K562 (cell line): ENCODE data around the gene VPS13C. TPM values are rescaled to one million over a fixed set of nuclear protein-coding genes. Genes with fewer than 3 reads are reported as not detected.

Source experiments
- ATAC-seq: fragments of 200-7000 bp; cut with Tn5 transposase; 3 replicates; pipeline ENCODE4 v1.9.1; 2020; ENCODE audit warnings: moderate library complexity
- BruUV-seq: library from RNA; stranded (reverse); fragments of 400-500 nt; replicated peaks from 2 replicates; lab custom pipeline; 2021; lab: Mats Ljungman, UMichigan
- CTCF ChIA-PET: fragments of 300-600 bp; formaldehyde crosslinking; extraction: SDS; loops from one replicate; lab custom pipeline; 2021; ENCODE audit warnings: low intra/inter-chr PET ratio; lab: Yijun Ruan, JAX
- POLR2A ChIA-PET: fragments of 300-600, 350-650 bp; sonication (Branson Sonifier 250); formaldehyde crosslinking; extraction: SDS; loops from one replicate; lab custom pipeline; 2021; ENCODE audit warnings: antibody characterized with exemption, inconsistent platforms; lab: Yijun Ruan, JAX
- DNase-seq, 4 experiments: peaks; one replicate each; pipeline versions ENCODE4 v3.0.0 to v3.0.0-alpha.2; 2011 to 2018; ENCODE audit warnings: low spot score in 3 of 4, mixed read lengths in 3 of 4; ENCODE audit errors: extremely low read depth in 1 of 4
- FAIRE-seq: peaks from 2 replicates; lab custom pipeline; 2011; peaks lifted over from hg19 to GRCh38; lab: Jason Lieb, UNC
- H2AFZ ChIP-seq: 2 replicates; pipeline ENCODE4 v1.6.0; 2011; ENCODE audit warnings: low read depth, low read length, control low read depth, inconsistent platforms
- H3K27ac ChIP-seq: fragments of 200-600 bp; 3 replicates; pipeline ENCODE4 v1.8.0; 2011; ENCODE audit warnings: low read depth, mild to moderate bottlenecking, control low read depth, inconsistent platforms, low read length, moderate library complexity, mixed read lengths; ENCODE audit errors: extremely low read depth
- H3K27me3 ChIP-seq, 2 experiments: fragments of 300-600 bp in 1 of 2; 2 replicates in 1 of 2; 3 replicates in 1 of 2; pipeline versions ENCODE4 v1.6.0 to v1.8.0; 2011; ENCODE audit warnings: inconsistent platforms in 2 of 2, low read length in 2 of 2, mild to moderate bottlenecking in 1 of 2, mixed read lengths in 1 of 2, moderate library complexity in 1 of 2; ENCODE audit not compliant: control insufficient read depth in 2 of 2, insufficient read depth in 2 of 2
- H3K36me3 ChIP-seq: fragments of 300-600 bp; 3 replicates; pipeline ENCODE4 v1.8.0; 2011; ENCODE audit warnings: mild to moderate bottlenecking, low read length, inconsistent platforms; ENCODE audit not compliant: control insufficient read depth, insufficient read depth
- H3K4me1 ChIP-seq, 2 experiments: fragments of 200-600 bp in 1 of 2; replicated peaks in 1 of 2; 2 replicates in 1 of 2; 3 replicates in 1 of 2; pipeline versions ENCODE4 v1.5.1 to v1.8.0; 2011; ENCODE audit warnings: inconsistent platforms in 2 of 2, low read length in 2 of 2, mild to moderate bottlenecking in 1 of 2, mixed read lengths in 1 of 2, moderate library complexity in 1 of 2; ENCODE audit not compliant: control insufficient read depth in 2 of 2, insufficient read depth in 2 of 2
- H3K4me2 ChIP-seq: 2 replicates; pipeline ENCODE4 v1.6.1; 2011; ENCODE audit warnings: low read length, control low read depth, inconsistent platforms, mixed read lengths; ENCODE audit not compliant: insufficient read depth
- H3K4me3 ChIP-seq: fragments of 200-600 bp; sonication (generic), shearing (Covaris generic); 2 replicates; pipeline ENCODE4 v1.5.1; 2016; ENCODE audit warnings: control low read depth, inconsistent platforms
- H3K79me2 ChIP-seq: fragments of 200-600 bp; 3 replicates; pipeline ENCODE4 v1.8.0; 2011; ENCODE audit warnings: low read length, inconsistent platforms; ENCODE audit not compliant: control insufficient read depth, insufficient read depth
- H3K9ac ChIP-seq, 2 experiments: 2 replicates each; pipeline versions ENCODE4 v1.6.0 to v1.6.1; 2011; ENCODE audit warnings: low read depth in 2 of 2, low read length in 2 of 2, control low read depth in 1 of 2, inconsistent platforms in 1 of 2, mild to moderate bottlenecking in 1 of 2, mixed read lengths in 1 of 2; ENCODE audit not compliant: insufficient read depth in 1 of 2
- H3K9me1 ChIP-seq: one replicate; pipeline ENCODE4 v1.6.0; 2011; ENCODE audit warnings: inconsistent platforms, mild to moderate bottlenecking, low read length, moderate library complexity; ENCODE audit not compliant: control insufficient read depth, insufficient read depth
- H3K9me3 ChIP-seq: replicated peaks from 2 replicates; pipeline ENCODE4 v1.5.1; 2011; ENCODE audit warnings: low read depth, low read length, inconsistent platforms; ENCODE audit not compliant: control insufficient read depth, insufficient read depth
- H4K20me1 ChIP-seq: replicated peaks from 2 replicates; pipeline ENCODE4 v1.6.1; 2011; ENCODE audit warnings: low read length, inconsistent platforms, mixed read lengths; ENCODE audit not compliant: control insufficient read depth, insufficient read depth
- NCOA2 ChIP-seq, 2 experiments: fragments of 450-650 bp; IDR thresholded peaks; 2 replicates each; pipeline ENCODE4 v1.6.1; 2018; ENCODE audit warnings: mild to moderate bottlenecking in 2 of 2, moderate library complexity in 1 of 2; ENCODE audit not compliant: partially characterized antibody in 2 of 2
- POLR2G ChIP-seq: fragments of 200-400 bp; formaldehyde crosslinking; IDR thresholded peaks from 2 replicates; pipeline ENCODE4 v1.6.1; 2017; ENCODE audit warnings: low read depth, mild to moderate bottlenecking, antibody characterized with exemption, low read length, moderate library complexity
- SIN3A ChIP-seq, 2 experiments: fragments of 150-350 bp in 1 of 2; IDR thresholded peaks; 2 replicates each; pipeline ENCODE4 v1.6.1; 2011 to 2016; ENCODE audit warnings: borderline replicate concordance in 2 of 2, low read depth in 2 of 2, low read length in 2 of 2, mild to moderate bottlenecking in 2 of 2, moderate library complexity in 2 of 2; ENCODE audit not compliant: control insufficient read depth in 1 of 2
- ZNF324 ChIP-seq: fragments of 250-450 bp; sonication (Bioruptor Pico); IDR thresholded peaks from 2 replicates; pipeline ENCODE4 v1.4.0; 2020; ENCODE audit warnings: mild to moderate bottlenecking
- WGBS: fragments of 100-300 bp; shearing (Covaris generic); methylation state at CpG from one replicate; pipeline ENCODE4 v1.1.6; 2016; ENCODE audit warnings: low coverage, mixed read lengths; ENCODE audit not compliant: insufficient coverage; ENCODE audit errors: missing lambda C conversion rate; 5-methylcytosine and 5-hydroxymethylcytosine counted together
- in situ Hi-C: fragments of 300-500 bp; cut with MboI; formaldehyde crosslinking; loops from 4 replicates; pipeline ENCODE4 v1.15.0; 2018; ENCODE audit warnings: inconsistent platforms, mixed read lengths
- intact Hi-C: fragments of 100-400 bp; cut with micrococcal nuclease; formaldehyde crosslinking; loops from 2 replicates; pipeline ENCODE4 v1.14.2; 2022
- polyA plus RNA-seq, 8 experiments: library from polyadenylated mRNA; depleted of rRNA in 4 of 8; stranded (reverse) in 5 of 8; unstranded in 3 of 8; fragments of >200 nt; fragmentation: Nextera tagmentation in 2 of 8; fragmentation: Illumina TruSeq in 1 of 8; extraction: Ambion mirVana in 2 of 8; extraction: Trizol in 1 of 8; gene quantifications; 2 replicates each; pipeline versions ENCODE4 v1.2.1 to v1.2.3, GENCODE V29; 2011 to 2014; ENCODE audit warnings: inconsistent platforms in 1 of 8, missing spikeins in 1 of 8
- total RNA-seq, 7 experiments: library from RNA; depleted of rRNA in 6 of 7; stranded (reverse); fragments of >200 nt in 6 of 7; fragmentation: Illumina TruSeq in 2 of 7; extraction: Trizol in 2 of 7; gene quantifications; 2 replicates each; pipeline versions ENCODE4 v1.2.1 to v1.2.3, GENCODE V29; 2011 to 2021; ENCODE audit warnings: low replicate concordance in 1 of 7

VPS13C gene
- total and polyA plus RNA-seq, 9 of the 15 experiments (the other 6 are each of a cell fraction or from before 2014, with no cell fraction given), result 5.2 to 32.3 (median 15.7) TPM

- no peaks in the 10 kb centered on the region for H3K36me3 ChIP-seq
- in situ Hi-C loops (no loop called here), intact Hi-C loops (no loop called here)
- no peaks in the 10 kb centered on the region for H3K9me1 ChIP-seq
- ChIA-PET CTCF (no interaction called here), POLR2A (interaction anchor here (0.6 to 1.4 kb wide), 2 partner anchors 10 to 21 kb away, joined by 3 read pairs; no protein-coding TSS in a partner anchor)
- 1% methylated on average over 14 of the region's 14 CpGs for WGBS
- DNase-seq, result no peak
- H3K79me2 ChIP-seq, result no peaks in the 10 kb centered on the region
- no peak for FAIRE-seq
- H3K27ac ChIP-seq, result no peak overlapping the region
- no peak overlapping the region for H3K9ac ChIP-seq
- ATAC-seq, result no peak
- H3K4me2 ChIP-seq, result no peak overlapping the region
- no peaks in the 10 kb centered on the region for H3K9me3 ChIP-seq
- no peak overlapping the region for H3K4me3 ChIP-seq
- no TSS peak for BruUV-seq
- TF ChIP-seq NCOA2 (IDR thresholded peaks at IDR 0.05; ENCODE audit: partially characterized antibody in 2 of 2) (no peak), ZNF324 (no peak), SIN3A (IDR thresholded peaks at IDR 0.05; ENCODE audit: borderline replicate concordance in 2 of 2, control insufficient read depth in 1 of 2, low read depth in 2 of 2, low read length in 2 of 2) (no peak), POLR2G (no peak)
- no peaks in the 10 kb centered on the region for H3K4me1 ChIP-seq
- H2AFZ ChIP-seq, result no peak overlapping the region
- peaks cover 8 to 35% of the 10 kb centered on the region in 2 experiments; a peak in 3 of 5 replicates for H3K27me3 ChIP-seq
- 0 out of 2 replicates have a peak, but pooled peaks cover 3% of the 10 kb centered on the region for H4K20me1 ChIP-seq
These were observed 252.8 kb downstream of the VPS13C start for GRCh38 chr15:61807281-61807929.

Other genes with a start within 250 kb of the VPS13C start
- gene C2CD4A, start 6.5 kb upstream of the VPS13C start, total RNA-seq (2014; rRNA removed), result not detected in 2 replicates
- not detected in 2 replicates for gene C2CD4A, start 6.5 kb upstream of the VPS13C start, total RNA-seq (2014; rRNA removed; fragmentation: Illumina TruSeq; extraction: Trizol)
- gene C2CD4A, start 6.5 kb upstream of the VPS13C start, total RNA-seq (2015; rRNA removed; fragmentation: Illumina TruSeq; extraction: Trizol), result not detected in 2 replicates
- not detected in 2 replicates for gene C2CD4A, start 6.5 kb upstream of the VPS13C start, total RNA-seq (2021)
- gene C2CD4A, start 6.5 kb upstream of the VPS13C start, polyA plus RNA-seq (2011; rRNA removed), result not detected in 2 replicates
- not detected in 2 replicates for gene C2CD4A, start 6.5 kb upstream of the VPS13C start, polyA plus RNA-seq (2014; fragmentation: Illumina TruSeq; extraction: Trizol)
- gene C2CD4A, start 6.5 kb upstream of the VPS13C start, polyA plus RNA-seq (2014; fragmentation: Nextera tagmentation; extraction: Ambion mirVana), result not detected
- not detected in 2 replicates for gene C2CD4A, start 6.5 kb upstream of the VPS13C start, polyA plus RNA-seq (2014; rRNA removed)
- gene C2CD4B, start 104.8 kb upstream of the VPS13C start, total RNA-seq (2014; rRNA removed), result not detected in 2 replicates
- gene C2CD4B, start 104.8 kb upstream of the VPS13C start, total RNA-seq (2014; rRNA removed; fragmentation: Illumina TruSeq; extraction: Trizol), result not detected in 2 replicates
- gene C2CD4B, start 104.8 kb upstream of the VPS13C start, total RNA-seq (2015; rRNA removed; fragmentation: Illumina TruSeq; extraction: Trizol), result not detected in 2 replicates
- gene C2CD4B, start 104.8 kb upstream of the VPS13C start, total RNA-seq (2021), result not detected in 2 replicates
- gene C2CD4B, start 104.8 kb upstream of the VPS13C start, polyA plus RNA-seq (2011; rRNA removed), result not detected in 2 replicates
- gene C2CD4B, start 104.8 kb upstream of the VPS13C start, polyA plus RNA-seq (2014; fragmentation: Illumina TruSeq; extraction: Trizol), result not detected in 2 replicates
- not detected for gene C2CD4B, start 104.8 kb upstream of the VPS13C start, polyA plus RNA-seq (2014; fragmentation: Nextera tagmentation; extraction: Ambion mirVana)
- gene C2CD4B, start 104.8 kb upstream of the VPS13C start, polyA plus RNA-seq (2014; rRNA removed), result 0.11 TPM in 1 of 2 replicates, not detected in the other